ENCODE data around the gene A1BG.

- TF ChIP-seq, protein P1, sequence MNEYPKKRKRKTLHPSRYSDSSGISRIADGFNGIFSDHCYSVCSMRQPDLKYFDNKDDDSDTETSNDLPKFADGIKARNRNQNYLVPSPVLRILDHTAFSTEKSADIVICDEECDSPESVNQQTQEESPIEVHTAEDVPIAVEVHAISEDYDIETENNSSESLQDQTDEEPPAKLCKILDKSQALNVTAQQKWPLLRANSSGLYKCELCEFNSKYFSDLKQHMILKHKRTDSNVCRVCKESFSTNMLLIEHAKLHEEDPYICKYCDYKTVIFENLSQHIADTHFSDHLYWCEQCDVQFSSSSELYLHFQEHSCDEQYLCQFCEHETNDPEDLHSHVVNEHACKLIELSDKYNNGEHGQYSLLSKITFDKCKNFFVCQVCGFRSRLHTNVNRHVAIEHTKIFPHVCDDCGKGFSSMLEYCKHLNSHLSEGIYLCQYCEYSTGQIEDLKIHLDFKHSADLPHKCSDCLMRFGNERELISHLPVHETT (CRISPR knock-in tag; conservative IDR thresholded peaks at IDR 0.05): no peak
- TF ChIP-seq ZNF747 (CRISPR knock-in tag; IDR thresholded peaks at IDR 0.05; ENCODE audit: borderline replicate concordance): no peak
- TF ChIP-seq GABPA (IDR thresholded peaks at IDR 0.05; ENCODE audit: low read depth, low read length): no peak
- TF ChIP-seq GABPA (CRISPR knock-in tag; IDR thresholded peaks at IDR 0.05; ENCODE audit: low read depth): no peak
- no peak for TF ChIP-seq ZNF121 (CRISPR knock-in tag; IDR thresholded peaks at IDR 0.05)
- TF ChIP-seq, protein P2, sequence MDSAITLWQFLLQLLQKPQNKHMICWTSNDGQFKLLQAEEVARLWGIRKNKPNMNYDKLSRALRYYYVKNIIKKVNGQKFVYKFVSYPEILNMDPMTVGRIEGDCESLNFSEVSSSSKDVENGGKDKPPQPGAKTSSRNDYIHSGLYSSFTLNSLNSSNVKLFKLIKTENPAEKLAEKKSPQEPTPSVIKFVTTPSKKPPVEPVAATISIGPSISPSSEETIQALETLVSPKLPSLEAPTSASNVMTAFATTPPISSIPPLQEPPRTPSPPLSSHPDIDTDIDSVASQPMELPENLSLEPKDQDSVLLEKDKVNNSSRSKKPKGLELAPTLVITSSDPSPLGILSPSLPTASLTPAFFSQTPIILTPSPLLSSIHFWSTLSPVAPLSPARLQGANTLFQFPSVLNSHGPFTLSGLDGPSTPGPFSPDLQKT (CRISPR knock-in tag; IDR thresholded peaks at IDR 0.05; ENCODE audit: borderline replicate concordance): no peak
- no peak for TF ChIP-seq EP300 (IDR thresholded peaks at IDR 0.05; ENCODE audit: low read depth in 2 of 2, low read length in 2 of 2)
- no peak for TF ChIP-seq EP300 (CRISPR knock-in tag; IDR thresholded peaks at IDR 0.05; ENCODE audit: borderline replicate concordance)
- TF ChIP-seq JUND (CRISPR knock-in tag; IDR thresholded peaks at IDR 0.05): no peak
- no peak for TF ChIP-seq RAD21 (CRISPR knock-in tag; IDR thresholded peaks at IDR 0.05)
- TF ChIP-seq SMC3 (IDR thresholded peaks at IDR 0.05; ENCODE audit: low read length): no peak
- TF ChIP-seq SMAD3 (CRISPR knock-in tag; IDR thresholded peaks at IDR 0.05): no peak
- no peak for TF ChIP-seq ZNF841 (CRISPR knock-in tag; IDR thresholded peaks at IDR 0.05; ENCODE audit: borderline replicate concordance)
- no peak for TF ChIP-seq RORA (CRISPR knock-in tag; IDR thresholded peaks at IDR 0.05)
- TF ChIP-seq ZNF792 (CRISPR knock-in tag; IDR thresholded peaks at IDR 0.05): no peak
- TF ChIP-seq MXD4 (CRISPR knock-in tag; IDR thresholded peaks at IDR 0.05): no peak
Measured at GRCh38 chr19:58304255-58304654, 49.0 kb downstream of the A1BG start.
